Transverse colon (tissue), 4 donors: Measurements from ENCODE around the gene ZNF554. TPM values are rescaled to one million over a fixed set of nuclear protein-coding genes. Genes with fewer than 3 reads are reported as not detected.

ENCODE experiments used
- DNase-seq: peaks from one replicate; pipeline ENCODE4 v3.0.0-alpha.2; 2019
- H3K27ac ChIP-seq, 4 donors: fragments of 200-600 bp; sonication (generic); 2 replicates each; pipeline ENCODE4 v1.5.1; 2016 to 2018; ENCODE audit warnings: inconsistent platforms in 4 of 4
- H3K27me3 ChIP-seq: fragments of 200-600 bp; sonication (generic); 2 replicates; pipeline ENCODE4 v1.5.1; 2017; ENCODE audit warnings: inconsistent platforms
- H3K36me3 ChIP-seq, 4 donors: fragments of 200-600 bp; sonication (generic); 2 replicates each; pipeline ENCODE4 v1.5.1; 2017 to 2019; ENCODE audit warnings: inconsistent platforms in 4 of 4
- H3K4me1 ChIP-seq, 4 donors: fragments of 200-600 bp; sonication (generic); 2 replicates each; pipeline ENCODE4 v1.5.1; 2017 to 2020; ENCODE audit warnings: inconsistent platforms in 4 of 4
- H3K4me3 ChIP-seq, 4 donors: fragments of 200-600 bp; sonication (generic); 1 replicate in 1 of 4; 2 replicates in 3 of 4; pipeline versions ENCODE4 v1.5.1 to v1.6.1; 2017 to 2019; ENCODE audit warnings: inconsistent platforms in 4 of 4
- H3K9me3 ChIP-seq, 2 donors: fragments of 200-600 bp; sonication (generic); 2 replicates each; pipeline ENCODE4 v1.5.1; 2017 to 2019; ENCODE audit warnings: inconsistent platforms in 2 of 2
- CTCF ChIP-seq, 5 experiments: fragments of 200-600 bp in 3 of 5; fragments of 450-650 bp in 2 of 5; sonication (generic) in 3 of 5; IDR thresholded peaks; 1 replicate in 2 of 5; 2 replicates in 3 of 5; pipeline ENCODE4 v1.5.1; 2016 to 2017; ENCODE audit warnings: antibody characterized with exemption in 5 of 5, inconsistent platforms in 3 of 5, mild to moderate bottlenecking in 2 of 5, moderate library complexity in 1 of 5
- EP300 ChIP-seq: sonication (generic); formaldehyde crosslinking; IDR thresholded peaks from one replicate; pipeline ENCODE4 v1.6.1; 2017; ENCODE audit warnings: antibody characterized with exemption, low read depth
- POLR2A ChIP-seq: fragments of 450-650 bp; IDR thresholded peaks from one replicate; pipeline ENCODE4 v1.6.1; 2016; ENCODE audit warnings: antibody characterized with exemption, mild to moderate bottlenecking, moderate library complexity
- POLR2AphosphoS5 ChIP-seq, 3 donors: sonication (generic); formaldehyde crosslinking; IDR thresholded peaks; one replicate each; pipeline ENCODE4 v1.6.1; 2016; ENCODE audit warnings: antibody characterized with exemption in 3 of 3
- WGBS, 2 donors: methylation state at CpG; one replicate each; pipeline ENCODE4 v1.1.5; 2018; ENCODE audit warnings: low coverage in 1 of 2; 5-methylcytosine and 5-hydroxymethylcytosine counted together
- in situ Hi-C, 4 donors: fragments of 200-750 bp; cut with MboI; loops; one replicate each; pipeline versions ENCODE4 v1.15.0 to v1.15.1; 2017; ENCODE audit warnings: low sequenced_read_pairs in 3 of 4, low pct_ligation_motif_present in 1 of 4, low pct_unique_long_range_greater_than_20kb in 1 of 4
- intact Hi-C: fragments of 100-400 bp; cut with DNase I; formaldehyde crosslinking; loops from one replicate; pipeline ENCODE4 v1.15.1; 2023; ENCODE audit warnings: low total_unique reads
- total RNA-seq, 4 donors: library from RNA; depleted of rRNA; stranded (reverse); fragments of >200 nt; gene quantifications; one replicate each; pipeline ENCODE4 v1.1.0, GENCODE V29; 2016

Gene ZNF554
- total RNA-seq, 4 donors from 2014 or later: 0.75 to 10.2 (median 4.9) TPM

- Histone ChIP-seq H3K27ac (peak overlapping the region; percentile 73 to 77 (median 76)), H3K27me3 (no peaks in the 10 kb centered on the region), H3K4me1 (peaks cover 0 to 19% (median 16%) of the 10 kb centered on the region in 4 donors), H3K36me3 (peaks cover 0 to 9% (median 3%) of the 10 kb centered on the region in 4 donors), H3K4me3 (peak overlapping the region in 1 of 4 donors; percentile 18), H3K9me3 (no peaks in the 10 kb centered on the region)
- intact Hi-C loops: no loop called here
- TF ChIP-seq POLR2A: no peak
- TF ChIP-seq POLR2AphosphoS5 (IDR thresholded peaks at IDR 0.05): no peak
- no peak for TF ChIP-seq CTCF (IDR thresholded peaks at IDR 0.05)
- TF ChIP-seq EP300: no peak
- in situ Hi-C loops: no loop called here
- DNase-seq: no peak
- WGBS, 2 donors: 95% methylated on average over 36 of the region's 37 CpGs; no CpG with 5 or more reads in 1 of the 2 donors
These were observed 7.0 kb upstream of the ZNF554 start for GRCh38 chr19:2812414-2813234.

GRCh38 chr19:2813235-2814160 is 6.2 kb upstream of the ZNF554 start:
- TF ChIP-seq CTCF (IDR thresholded peaks at IDR 0.05) (no peak), POLR2A (no peak), EP300 (no peak), POLR2AphosphoS5 (IDR thresholded peaks at IDR 0.05) (no peak)

GRCh38 chr19:2814426-2814825 is 5.2 kb upstream of the ZNF554 start:
- DNase-seq: no peak
- no peaks in the 10 kb centered on the region for H3K9me3 ChIP-seq
- no peaks in the 10 kb centered on the region for H3K27me3 ChIP-seq
- H3K27ac ChIP-seq: no peak overlapping the region
- intact Hi-C loops (no loop called here), in situ Hi-C loops (no loop called here)
- no peak overlapping the region for H3K4me3 ChIP-seq
- peaks cover 0 to 4% (median under 1%) of the 10 kb centered on the region in 4 donors for H3K36me3 ChIP-seq
- peaks cover 0 to 19% (median 16%) of the 10 kb centered on the region in 4 donors for H3K4me1 ChIP-seq
- 91% methylated on average over 9 of the region's 11 CpGs; no CpG with 5 or more reads in 1 of the 2 donors for WGBS, 2 donors
- TF ChIP-seq POLR2AphosphoS5 (IDR thresholded peaks at IDR 0.05) (no peak), CTCF (IDR thresholded peaks at IDR 0.05) (no peak), EP300 (no peak), POLR2A (no peak)

More at GRCh38 chr19:2813235-2814160, 6.2 kb upstream of the ZNF554 start:
- 87% methylated on average over 28 of the region's 35 CpGs; no CpG with 5 or more reads in 1 of the 2 donors for WGBS, 2 donors
- peaks cover 0 to 9% (median 3%) of the 10 kb centered on the region in 4 donors for H3K36me3 ChIP-seq
- peaks cover 0 to 19% (median 16%) of the 10 kb centered on the region in 4 donors for H3K4me1 ChIP-seq
- H3K9me3 ChIP-seq: no peaks in the 10 kb centered on the region
- no peak overlapping the region for H3K27ac ChIP-seq
- no peak for DNase-seq
- in situ Hi-C loops (no loop called here), intact Hi-C loops (no loop called here)
- H3K27me3 ChIP-seq: no peaks in the 10 kb centered on the region
- no peak overlapping the region for H3K4me3 ChIP-seq

GRCh38 chr19:2815191-2815614 is 4.5 kb upstream of the ZNF554 start:
- intact Hi-C loops (no loop called here), in situ Hi-C loops (no loop called here)
- TF ChIP-seq POLR2A (no peak), CTCF (IDR thresholded peaks at IDR 0.05) (no peak), POLR2AphosphoS5 (IDR thresholded peaks at IDR 0.05) (no peak), EP300 (no peak)

More at GRCh38 chr19:2815191-2815614, 4.5 kb upstream of the ZNF554 start:
- no peaks in the 10 kb centered on the region for H3K27me3 ChIP-seq
- no peaks in the 10 kb centered on the region for H3K36me3 ChIP-seq
- WGBS, 2 donors: 93% methylated on average over 11 of the region's 13 CpGs; no CpG with 5 or more reads in 1 of the 2 donors
- H3K9me3 ChIP-seq: no peaks in the 10 kb centered on the region
- H3K27ac ChIP-seq: no peak overlapping the region
- no peak overlapping the region for H3K4me3 ChIP-seq
- DNase-seq: no peak
- H3K4me1 ChIP-seq: peaks cover 0 to 20% (median 17%) of the 10 kb centered on the region in 4 donors
